Fibroblast of mammary gland (primary cell): ENCODE measurements around the gene GMDS.

Experiments
- DNase-seq: peaks from one replicate; pipeline ENCODE4 v3.0.0-alpha.2; 2010; ENCODE audit warnings: low read depth
- H3K4me3 ChIP-seq: 2 replicates; pipeline ENCODE4 v1.5.1; 2011; ENCODE audit warnings: low read depth, mild to moderate bottlenecking, low read length, moderate library complexity; ENCODE audit not compliant: control insufficient read depth
- CTCF ChIP-seq: conservative IDR thresholded peaks from 2 replicates; pipeline ENCODE4 v1.5.1; 2011; ENCODE audit warnings: low read depth, low read length, inconsistent platforms; ENCODE audit not compliant: control insufficient read depth, insufficient read depth

GMDS gene

GRCh38 chr6:2190661-2191389 is 54.6 kb downstream of the GMDS start:
- no peak overlapping the region for H3K4me3 ChIP-seq
- DNase-seq = no peak
- TF ChIP-seq CTCF = no peak

GRCh38 chr6:2188856-2189384 is 56.5 kb downstream of the GMDS start:
- no peak overlapping the region for H3K4me3 ChIP-seq
- TF ChIP-seq CTCF = no peak
- no peak for DNase-seq

- no peak for DNase-seq
- no peak overlapping the region for H3K4me3 ChIP-seq
Measured at GRCh38 chr6:2188397-2188796, 57.0 kb downstream of the GMDS start.

GRCh38 chr6:2187826-2188225 is 57.6 kb downstream of the GMDS start:
- no peak for DNase-seq
- H3K4me3 ChIP-seq = no peak overlapping the region
- no peak for TF ChIP-seq CTCF

More at GRCh38 chr6:2188397-2188796, 57.0 kb downstream of the GMDS start:
- TF ChIP-seq CTCF = no peak

- DNase-seq = no peak
- no peak for TF ChIP-seq CTCF
- no peak overlapping the region for H3K4me3 ChIP-seq
Measured at GRCh38 chr6:2186516-2186915, 58.9 kb downstream of the GMDS start.

GRCh38 chr6:2185466-2185865 is 59.9 kb downstream of the GMDS start:
- H3K4me3 ChIP-seq = no peak overlapping the region
- DNase-seq = no peak
- no peak for TF ChIP-seq CTCF
